ENCODE data around the gene LIF. TPM values are rescaled to one million over a fixed set of nuclear protein-coding genes. Genes with fewer than 3 reads are reported as not detected.

LIF gene
- total and polyA plus RNA-seq, 2 of the 4 experiments (the other 2 are of a cell fraction) = 130 to 214 TPM

- Histone ChIP-seq H2AFZ (replicated peaks; ENCODE audit: low read length, poor library complexity) (no peak overlapping the region), H3K79me1 (ENCODE audit: low read depth in 1 of 2, low read length in 2 of 2) (peaks cover 16 to 29% of the 10 kb centered on the region in 2 experiments; a peak in 3 of 4 replicates), H3K23ac (ENCODE audit: low read depth, low read length) (no peak overlapping the region), H2AK5ac (ENCODE audit: low read depth, low read length) (peak overlapping the region; percentile 91), H4K91ac (ENCODE audit: insufficient read depth, low read depth, low read length) (peak overlapping the region; percentile 87), H2BK20ac (ENCODE audit: low read depth, low read length) (peak overlapping the region; percentile 81), H3K18ac (ENCODE audit: low read depth, low read length) (peak overlapping the region; percentile 50), H3K9me3 (ENCODE audit: control insufficient read depth, insufficient read depth, low read length) (no peaks in the 10 kb centered on the region), H2BK5ac (ENCODE audit: low read depth, low read length, poor library complexity, severe bottlenecking) (peak overlapping the region; percentile 66), H2BK15ac (ENCODE audit: low read depth, low read length) (peak overlapping the region; percentile 92; the same call in 1 of the 3 replicates), H3K4me3 (ENCODE audit: insufficient read depth, low read depth, low read length) (no peak overlapping the region), H3K27me3 (ENCODE audit: control insufficient read depth, insufficient read depth, low read length) (no peaks in the 10 kb centered on the region), H3K56ac (ENCODE audit: extremely low read depth, insufficient read depth, low read length) (no peak overlapping the region; the same call in 1 of the 2 replicates), H3K14ac (replicated peaks; ENCODE audit: low read depth, low read length) (0 out of 2 replicates have a peak overlapping the region, but pooled peaks have one; percentile 0), H3K4me1 (ENCODE audit: control insufficient read depth, insufficient read depth, low read length) (peaks cover 63% of the 10 kb centered on the region), H3K4me2 (ENCODE audit: low read depth, low read length) (no peak overlapping the region), H4K8ac (ENCODE audit: low read depth in 2 of 2, low read length in 2 of 2) (peak overlapping the region; percentile 51 to 98), H3K9me1 (ENCODE audit: insufficient read depth, low read length) (peaks cover 24% of the 10 kb centered on the region), H3K9ac (ENCODE audit: low read depth, low read length) (no peak overlapping the region; the same call in 1 of the 2 replicates), H3K27ac (ENCODE audit: insufficient read depth, low read length) (peak overlapping the region; percentile 100), H2AK9ac (replicated peaks; ENCODE audit: low read depth, low read length, poor library complexity) (peak overlapping the region; percentile 47), H4K5ac (ENCODE audit: low read depth, low read length) (peak overlapping the region; percentile 64), H4K20me1 (ENCODE audit: insufficient read depth, low read length) (no peaks in the 10 kb centered on the region), H3K4ac (ENCODE audit: low read depth, low read length) (peak overlapping the region; percentile 51), H2BK120ac (ENCODE audit: low read depth, low read length) (peak overlapping the region; percentile 71), H3K36me3 (ENCODE audit: control insufficient read depth, insufficient read depth, low read length) (peaks cover 8% of the 10 kb centered on the region)
- no TSS peak for BruUV-seq (replicated peaks)
- ATAC-seq (ENCODE audit: low read depth) = no peak
- no peak for DNase-seq
- WGBS, 2 experiments (ENCODE audit: extremely low coverage in 2 of 2, insufficient read length in 1 of 2) = 83% methylated on average over 1 of the region's 27 CpGs; no CpG with 5 or more reads in 1 of the 2 experiments
- TF ChIP-seq ELK1 (IDR thresholded peaks at IDR 0.05; ENCODE audit: borderline replicate concordance, low read depth, low read length) (no peak), BHLHE40 (IDR thresholded peaks at IDR 0.05; ENCODE audit: low read depth, low read length) (0 out of 2 replicates have a peak, but pooled peaks have one; percentile 11), CEBPB (IDR thresholded peaks at IDR 0.05; ENCODE audit: low read depth, low read length) (no peak), MAZ (IDR thresholded peaks at IDR 0.05; ENCODE audit: borderline replicate concordance, low read depth, low read length) (peak; percentile 14; the same call in 1 of the 2 replicates)
- POLR2A ChIA-PET (ENCODE audit: unreplicated experiment) = interaction anchor here (0.6 kb wide), 1 partner anchor 63 kb away, joined by 8 read pairs; no protein-coding TSS in a partner anchor
- dilution Hi-C loops (cut with HindIII; ENCODE audit: low sequenced_read_pairs, unreplicated experiment) (no loop called here), in situ Hi-C loops (cut with MboI; ENCODE audit: low sequenced_read_pairs) (no loop called here), intact Hi-C loops (cut with micrococcal nuclease) (loop anchor here (5.0 kb wide), 1 partner anchor 92 kb away; no protein-coding TSS in a partner anchor)
- CTCF ChIA-PET = interaction anchor here (0.6 kb wide), 1 partner anchor 471 kb away, joined by 3 read pairs; no protein-coding TSS in a partner anchor
Observed at GRCh38 chr22:30249049-30250038, 2.8 kb upstream of the LIF start.
